ENCODE measurements around the gene CACNA2D2. TPM values are rescaled to one million over a fixed set of nuclear protein-coding genes. Genes with fewer than 3 reads are reported as not detected.

CACNA2D2 gene
- total and polyA plus RNA-seq, 2 of the 13 experiments (the other 11 are each of a cell fraction or from before 2014, with no cell fraction given): not detected

- TF ChIP-seq ZNF407 (CRISPR knock-in tag; IDR thresholded peaks at IDR 0.05; ENCODE audit: not compliant biosample characterization) (peak; percentile 20), THAP9 (CRISPR knock-in tag; IDR thresholded peaks at IDR 0.05; ENCODE audit: borderline replicate concordance) (peak; percentile 27; the same call in 1 of the 2 replicates), PATZ1 (CRISPR knock-in tag; IDR thresholded peaks at IDR 0.05) (0 out of 2 replicates have a peak, but pooled peaks have one; percentile 9), ZNF333 (CRISPR knock-in tag; IDR thresholded peaks at IDR 0.05; ENCODE audit: borderline replicate concordance) (no peak), SALL2 (CRISPR knock-in tag; IDR thresholded peaks at IDR 0.05) (peak; percentile 59; the same call in 1 of the 2 replicates), ZNF704 (CRISPR knock-in tag; IDR thresholded peaks at IDR 0.05; ENCODE audit: borderline replicate concordance) (0 out of 2 replicates have a peak, but pooled peaks have one; percentile 37), FLYWCH1 (CRISPR knock-in tag; IDR thresholded peaks at IDR 0.05) (no peak), THRA (CRISPR knock-in tag; IDR thresholded peaks at IDR 0.05; ENCODE audit: borderline replicate concordance) (peak; percentile 45), KDM2A (CRISPR knock-in tag; IDR thresholded peaks at IDR 0.05; ENCODE audit: borderline replicate concordance, low read depth) (peak; percentile 95)
Measured at GRCh38 chr3:50327943-50328691, 175.3 kb downstream of the CACNA2D2 start, which contains the start of gene TUSC2 (continued).

All from HepG2 (cell line).